ENCODE results near the gene GOLGA6B. TPM values are rescaled to one million over a fixed set of nuclear protein-coding genes. Genes with fewer than 3 reads are reported as not detected.
"Not testable (repeated sequence)": the region's sequence is repeated elsewhere in the genome, so short reads cannot be mapped to it uniquely, and the experiment has no call there.

GOLGA6B gene
- total RNA-seq, 1 experiment from 2014 or later = not detected

DNA sequence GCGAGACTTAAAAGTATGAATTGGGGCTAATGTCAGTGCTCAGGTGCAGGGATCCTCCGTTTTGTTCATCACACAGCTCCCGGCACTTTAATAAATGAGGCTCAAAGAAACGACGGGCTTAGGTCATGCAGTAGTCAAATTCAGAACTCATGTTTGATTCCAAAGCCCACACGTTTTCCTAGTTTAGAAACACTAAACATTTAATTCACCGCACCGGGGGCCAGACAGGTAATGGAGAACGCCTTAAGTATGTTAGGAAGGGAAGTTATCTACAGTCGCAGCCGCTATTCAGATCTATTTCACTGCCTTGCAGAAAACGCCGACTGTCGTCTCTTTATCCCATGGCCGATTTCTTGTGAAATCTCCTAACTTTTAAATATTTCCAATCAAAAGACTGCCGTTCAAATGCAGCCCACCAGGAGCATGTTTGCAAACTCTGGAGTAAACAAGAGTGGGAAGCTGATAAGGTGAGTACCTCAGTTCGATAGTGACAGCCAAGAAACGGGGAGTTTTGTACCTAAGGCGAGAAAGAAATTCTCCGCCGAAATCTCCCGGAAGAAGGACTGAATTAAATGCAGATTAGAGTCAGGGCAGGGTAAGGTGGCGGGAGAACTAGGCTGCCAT, 30.9 kb downstream of the GOLGA6B start:
- DNase-seq (ENCODE audit: low read depth in 1 of 2, low spot score in 2 of 2) = no peak
- Histone ChIP-seq H3K27me3 (replicated peaks) (no peaks in the 10 kb centered on the region; the same call in 1 of the 2 replicates), H3K4me1 (replicated peaks) (peaks cover 5% of the 10 kb centered on the region), H3K27ac (peak overlapping the region; percentile 75), H3K4me3 (peak overlapping the region; percentile 46), H3K9me3 (replicated peaks) (no peaks in the 10 kb centered on the region), H3K36me3 (no peaks in the 10 kb centered on the region)

- Histone ChIP-seq H3K27ac (peak within 1 kb of the TSS; percentile 75), H3K4me1 (replicated peaks) (peaks cover 5% of the 10 kb centered on the region), H3K36me3 (no peaks in the 10 kb centered on the region), H3K27me3 (replicated peaks) (no peaks in the 10 kb centered on the region), H3K4me3 (peak within 1 kb of the TSS; percentile 46), H3K9me3 (replicated peaks) (no peaks in the 10 kb centered on the region)
- peak; percentile 93 to 94 for DNase-seq (ENCODE audit: low read depth in 1 of 2, low spot score in 2 of 2)
Measured at GRCh38 chr15:72685925-72686794, 31.7 kb downstream of the GOLGA6B start, which contains the start of the genes BBS4 and HIGD2B. Gene BBS4, plus strand, starts transcription at chr15:72686207. Its CDS starts 21 bp downstream, at chr15:72686228. Gene HIGD2B, minus strand, starts transcription at chr15:72686182. Its CDS starts 9,808 bp downstream, at chr15:72676374.

- Histone ChIP-seq H3K27me3 (replicated peaks) (no peaks in the 10 kb centered on the region), H3K4me3 (no peak overlapping the region), H3K4me1 (replicated peaks) (peaks cover 5% of the 10 kb centered on the region), H3K36me3 (no peaks in the 10 kb centered on the region), H3K27ac (no peak overlapping the region), H3K9me3 (replicated peaks) (no peaks in the 10 kb centered on the region)
- no peak for DNase-seq (ENCODE audit: low read depth in 1 of 2, low spot score in 2 of 2)
Measured at GRCh38 chr15:72688697-72689096, 34.2 kb downstream of the GOLGA6B start.

DNA sequence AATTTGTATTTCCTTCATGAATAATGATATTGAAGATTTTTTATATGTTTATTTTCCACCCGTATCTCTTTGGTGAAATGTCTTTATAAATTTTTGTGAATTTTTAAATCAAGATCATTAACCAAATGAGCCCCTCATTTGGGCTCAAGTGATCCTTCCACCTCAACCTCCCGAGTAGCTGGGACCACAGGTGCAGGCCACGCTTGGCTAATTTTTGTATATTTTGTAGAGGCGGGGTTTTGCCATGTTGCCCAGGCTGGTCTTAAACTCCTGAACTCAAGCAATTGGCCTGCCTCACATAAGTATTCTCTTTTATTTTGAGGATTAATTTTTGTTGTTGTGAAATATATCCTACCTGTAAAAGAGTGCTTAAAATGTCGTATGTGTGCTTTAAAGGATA, 36.4 kb downstream of the GOLGA6B start:
- H3K36me3 ChIP-seq = no peaks in the 10 kb centered on the region
- H3K4me3 ChIP-seq = no peak overlapping the region
- H3K9me3 ChIP-seq (replicated peaks) = no peaks in the 10 kb centered on the region
- H3K4me1 ChIP-seq (replicated peaks) = no peaks in the 10 kb centered on the region
- DNase-seq (ENCODE audit: low read depth in 1 of 2, low spot score in 2 of 2) = no peak
- H3K27me3 ChIP-seq (replicated peaks) = no peaks in the 10 kb centered on the region
- H3K27ac ChIP-seq = no peak overlapping the region

DNA sequence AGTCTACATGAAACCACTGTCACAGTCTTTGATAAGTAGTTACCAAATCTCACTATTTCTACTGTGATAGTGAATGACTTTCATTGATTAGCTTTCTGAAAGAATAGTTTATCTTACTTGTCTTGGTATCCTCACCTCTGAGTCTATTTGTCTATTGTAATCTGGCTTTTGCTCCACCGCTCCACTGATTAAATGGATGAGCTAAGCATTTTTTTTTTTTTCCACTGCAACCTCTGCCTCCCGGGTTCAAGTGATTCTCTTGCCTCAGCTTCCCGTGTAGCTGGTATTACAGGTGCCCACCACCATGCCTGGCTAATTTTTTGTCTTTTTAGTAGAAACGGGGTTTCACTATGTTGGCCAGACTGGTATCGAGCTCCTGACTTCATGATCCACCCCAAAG, 44.4 kb downstream of the GOLGA6B start:
- H3K9me3 ChIP-seq (replicated peaks) = no peaks in the 10 kb centered on the region
- no peak overlapping the region for H3K4me3 ChIP-seq
- H3K36me3 ChIP-seq = no peaks in the 10 kb centered on the region
- no peaks in the 10 kb centered on the region for H3K4me1 ChIP-seq (replicated peaks)
- H3K27me3 ChIP-seq (replicated peaks) = no peaks in the 10 kb centered on the region
- H3K27ac ChIP-seq = no peak overlapping the region
- DNase-seq (ENCODE audit: low read depth in 1 of 2, low spot score in 2 of 2) = no peak

GRCh38 chr15:72700076-72700475, 45.6 kb downstream of the GOLGA6B start:
- no peak overlapping the region for H3K27ac ChIP-seq
- H3K27me3 ChIP-seq (replicated peaks) = no peaks in the 10 kb centered on the region
- DNase-seq (ENCODE audit: low read depth in 1 of 2, low spot score in 2 of 2) = no peak
- H3K36me3 ChIP-seq = no peaks in the 10 kb centered on the region
- H3K4me3 ChIP-seq = no peak overlapping the region
- no peaks in the 10 kb centered on the region for H3K4me1 ChIP-seq (replicated peaks)
- H3K9me3 ChIP-seq (replicated peaks) = no peaks in the 10 kb centered on the region

- Histone ChIP-seq H3K36me3 (no peaks in the 10 kb centered on the region), H3K27ac (no peak overlapping the region), H3K4me3 (no peak overlapping the region), H3K27me3 (replicated peaks) (no peaks in the 10 kb centered on the region), H3K9me3 (replicated peaks) (no peaks in the 10 kb centered on the region), H3K4me1 (replicated peaks) (peaks cover 3% of the 10 kb centered on the region; the same call in 1 of the 2 replicates)
- DNase-seq (ENCODE audit: low read depth in 1 of 2, low spot score in 2 of 2) = no peak
Measured at GRCh38 chr15:72706266-72706665, 51.8 kb downstream of the GOLGA6B start.

GRCh38 chr15:72708551-72709303, 54.2 kb downstream of the GOLGA6B start:
- not testable (repeated sequence) for H3K27me3 ChIP-seq (replicated peaks); H3K4me3 ChIP-seq; H3K9me3 ChIP-seq (replicated peaks); H3K27ac ChIP-seq; DNase-seq (ENCODE audit: low read depth in 1 of 2, low spot score in 2 of 2); H3K36me3 ChIP-seq; H3K4me1 ChIP-seq (replicated peaks)

Other genes starting within 250 kb of the GOLGA6B start
- 27.8 and 36.6 TPM in 2 replicates for gene ARIH1, start 180.4 kb upstream of the GOLGA6B start, total RNA-seq (2014; rRNA removed; shearing (Covaris generic))
- not detected in 2 replicates for gene HIGD2B, start 31.5 kb downstream of the GOLGA6B start, total RNA-seq (2014; rRNA removed; shearing (Covaris generic))
- 14.4 and 18.5 TPM in 2 replicates for gene BBS4, start 31.5 kb downstream of the GOLGA6B start, total RNA-seq (2014; rRNA removed; shearing (Covaris generic))
- gene ADPGK, start 129.1 kb downstream of the GOLGA6B start, total RNA-seq (2014; rRNA removed; shearing (Covaris generic)) = 57.7 and 83.8 TPM in 2 replicates